GM18873 (cell line): ENCODE data around the gene NCS1.

Experiments used
- ATAC-seq: cut with Tn5 transposase; IDR thresholded peaks from one replicate; pipeline ENCODE4 v1.9.1; 2021; ENCODE audit warnings: mild to moderate bottlenecking, moderate library complexity, moderate number of reproducible peaks; ENCODE audit not compliant: unreplicated experiment, low FRiP score

NCS1 gene

GRCh38 chr9:130234340-130235260 is 62.4 kb downstream of the NCS1 start:
- ATAC-seq, result no peak

GRCh38 chr9:130235558-130236435 is 63.6 kb downstream of the NCS1 start:
- ATAC-seq, result no peak

GRCh38 chr9:130236436-130236985 is 64.3 kb downstream of the NCS1 start:
- no peak for ATAC-seq

DNA sequence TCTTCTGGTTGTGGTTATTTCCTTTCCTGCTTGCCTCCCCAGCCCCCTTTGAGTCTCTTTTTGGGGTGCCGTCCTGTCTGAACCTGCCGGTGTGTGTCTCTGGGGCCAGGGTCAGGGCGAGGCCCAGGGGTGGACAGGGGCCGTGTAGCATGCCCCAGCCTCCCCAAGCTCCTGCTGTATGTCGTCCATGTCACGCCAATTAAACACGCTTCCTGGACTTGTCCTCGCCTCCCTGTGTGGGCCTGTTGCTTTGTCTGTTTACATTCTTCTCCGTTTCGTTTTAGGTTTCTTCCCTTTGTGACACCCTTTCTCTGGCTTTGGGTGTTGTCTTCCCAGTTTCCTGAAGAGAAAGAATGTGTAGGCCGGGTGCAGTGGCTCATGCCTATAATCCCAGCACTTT is 64.9 kb downstream of the NCS1 start:
- no peak for ATAC-seq

DNA sequence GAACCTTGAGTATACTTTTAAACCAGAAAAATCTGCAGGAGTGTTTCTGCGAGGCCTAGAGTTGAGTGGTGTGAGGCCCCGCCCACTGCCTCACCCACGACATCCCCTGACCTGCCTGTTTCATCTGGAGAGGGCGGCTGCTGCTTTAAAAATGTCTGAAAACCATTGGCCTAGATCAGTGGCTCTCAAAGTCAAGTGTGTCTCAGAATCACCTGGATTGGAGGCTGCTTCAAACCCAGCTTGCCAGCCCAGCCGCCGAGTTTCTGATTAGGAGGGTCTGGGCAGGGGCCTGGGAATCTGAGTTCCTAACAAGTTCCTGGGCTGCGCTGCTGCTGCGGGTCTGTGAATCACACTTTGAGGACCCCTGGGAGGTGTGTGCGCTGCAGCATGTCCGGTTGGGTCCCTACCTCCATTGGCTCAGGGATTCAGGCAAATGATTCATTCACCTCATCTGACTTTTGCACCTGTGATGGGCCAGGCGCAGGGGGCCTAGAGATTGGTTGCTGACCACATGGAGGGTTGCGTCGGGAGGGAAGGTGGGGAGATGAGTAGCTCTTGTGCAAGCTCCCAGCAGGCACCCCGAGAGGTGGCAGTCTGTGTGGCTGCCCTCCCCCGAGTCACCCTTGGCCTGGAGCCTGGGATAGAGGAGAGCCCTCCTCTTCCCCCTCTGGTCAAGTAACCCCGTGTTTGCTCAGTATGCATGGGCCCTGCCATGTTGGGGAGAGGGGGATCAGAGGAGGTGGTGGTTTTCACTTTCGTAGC is 65.7 kb downstream of the NCS1 start:
- no peak for ATAC-seq

DNA sequence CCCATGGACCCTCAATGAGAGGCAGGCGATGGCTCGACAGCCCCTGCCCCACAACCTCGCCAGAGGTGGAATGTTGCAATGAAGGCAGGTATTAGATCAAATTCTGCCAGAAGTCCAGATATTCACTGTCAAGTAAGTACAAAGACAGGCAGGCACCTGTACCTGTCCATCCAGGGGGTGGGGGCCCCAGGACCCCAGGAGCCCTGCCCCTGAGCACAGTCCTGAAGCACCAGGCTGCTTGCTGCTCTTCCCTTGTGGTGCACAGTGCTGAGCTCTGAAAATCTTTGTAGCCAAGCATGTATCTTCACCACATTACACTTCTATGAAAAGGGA is 67.1 kb downstream of the NCS1 start:
- ATAC-seq, result no peak

DNA sequence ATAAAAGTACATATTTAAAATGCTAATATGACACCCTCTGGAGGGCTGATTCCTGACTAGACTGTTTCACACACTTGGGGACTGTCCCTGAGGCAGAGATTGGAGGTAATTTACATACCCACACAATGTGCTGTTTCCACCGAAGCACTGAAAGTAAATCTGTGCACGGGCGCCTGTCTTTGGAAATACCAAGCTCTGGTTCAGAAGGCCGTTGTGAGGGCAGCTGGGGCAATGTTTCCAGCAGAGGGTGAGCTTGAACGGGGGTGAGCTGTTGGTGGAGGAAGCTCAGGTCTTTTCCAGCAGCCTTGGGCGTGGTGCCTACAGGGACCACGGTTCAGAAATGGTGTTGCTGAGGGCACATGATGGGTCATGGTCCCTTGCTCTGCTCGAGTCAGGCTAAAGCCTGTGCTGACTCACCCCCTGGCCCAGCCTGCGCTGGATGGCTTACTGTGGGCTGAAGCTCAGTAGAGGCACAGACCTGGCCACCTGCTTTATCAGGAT is 67.6 kb downstream of the NCS1 start:
- no peak for ATAC-seq

DNA sequence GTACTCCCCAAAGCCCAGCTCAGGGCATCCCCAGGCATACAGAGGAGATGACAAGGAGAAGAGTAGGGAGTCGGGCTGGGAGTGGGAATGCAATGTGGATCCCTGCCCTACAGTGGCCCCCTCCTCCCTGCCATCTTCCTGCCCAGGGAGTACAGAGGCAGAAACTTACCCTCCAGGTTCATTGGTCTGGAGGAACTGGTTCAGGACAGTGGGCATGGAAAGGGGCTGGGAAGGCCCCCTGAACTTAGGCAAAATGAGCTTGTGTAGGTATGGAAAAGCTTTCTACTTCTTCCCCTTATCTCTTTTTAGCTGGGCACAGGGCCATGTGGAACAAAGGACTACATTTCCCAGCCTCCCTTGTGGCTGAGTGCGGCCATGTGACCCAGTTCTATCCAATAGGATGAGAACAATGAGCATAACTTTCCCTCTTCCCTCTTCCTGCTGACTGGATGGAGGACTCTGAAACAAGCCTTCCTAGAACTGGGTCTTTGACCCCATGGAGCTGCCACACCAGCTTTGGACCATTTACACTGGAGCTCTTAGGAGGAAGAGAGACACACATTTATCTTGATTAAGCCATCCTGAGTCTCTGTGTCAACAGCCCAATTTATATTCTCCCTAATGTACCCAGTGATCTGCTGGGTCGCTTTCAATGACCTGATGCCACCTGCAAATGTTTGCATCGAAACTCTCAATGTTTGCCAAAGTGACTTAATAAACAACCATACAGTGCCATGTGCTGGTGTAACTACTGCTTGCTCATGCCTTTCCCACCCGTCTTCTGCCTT is 68.4 kb downstream of the NCS1 start:
- ATAC-seq, result no peak

DNA sequence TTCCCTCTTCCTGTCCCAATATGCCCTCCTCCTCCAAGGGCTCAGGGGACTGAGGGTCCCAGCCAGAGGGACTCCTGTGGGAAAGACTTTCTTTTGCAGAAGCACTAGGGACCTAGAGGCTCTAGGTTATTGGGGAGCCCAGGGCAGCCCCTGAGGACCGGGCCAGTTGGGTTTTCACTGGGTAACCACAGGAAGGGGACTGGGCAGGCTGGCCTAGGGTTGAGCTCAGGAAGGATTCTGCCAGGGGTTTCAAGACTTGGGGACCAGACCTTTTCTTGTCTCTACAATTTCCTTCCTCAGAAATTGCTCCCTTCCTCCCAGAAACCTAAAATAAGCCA is 69.0 kb downstream of the NCS1 start:
- no peak for ATAC-seq

DNA sequence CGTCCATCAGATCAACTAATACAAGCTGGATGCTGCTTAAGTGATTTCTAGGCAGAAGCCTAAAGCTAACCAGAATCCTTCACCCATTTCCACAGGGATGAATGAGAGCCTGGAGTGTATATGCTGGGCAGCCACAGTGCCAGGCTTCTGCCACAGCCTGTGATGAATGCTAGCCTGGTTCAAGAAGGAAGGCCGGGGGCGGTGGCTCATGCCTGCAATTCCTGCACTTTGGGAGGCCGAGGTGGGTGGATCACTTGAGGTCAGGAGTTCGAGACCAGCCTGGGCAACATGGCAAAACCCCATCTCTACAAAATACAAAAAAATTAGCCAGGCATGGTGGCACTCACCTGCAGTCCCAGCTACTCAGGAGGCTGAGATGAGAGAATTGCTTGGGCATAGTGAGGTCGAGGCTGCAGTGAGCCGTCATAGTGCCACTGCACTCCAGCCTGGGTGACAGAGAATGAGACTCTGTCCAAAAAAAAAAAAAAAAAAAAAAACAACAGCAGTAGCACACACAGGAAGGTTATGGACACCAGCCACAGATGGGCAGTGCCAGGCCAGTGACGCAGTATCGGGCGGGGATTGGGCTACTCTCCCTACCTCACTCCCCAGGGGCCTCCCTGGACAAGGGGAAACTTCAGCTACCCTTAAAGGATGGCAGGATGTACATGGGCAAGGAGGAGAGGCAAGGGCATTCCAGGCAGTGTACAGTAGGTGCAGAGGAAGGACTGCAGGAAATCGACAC is 70.2 kb downstream of the NCS1 start:
- no peak for ATAC-seq

DNA sequence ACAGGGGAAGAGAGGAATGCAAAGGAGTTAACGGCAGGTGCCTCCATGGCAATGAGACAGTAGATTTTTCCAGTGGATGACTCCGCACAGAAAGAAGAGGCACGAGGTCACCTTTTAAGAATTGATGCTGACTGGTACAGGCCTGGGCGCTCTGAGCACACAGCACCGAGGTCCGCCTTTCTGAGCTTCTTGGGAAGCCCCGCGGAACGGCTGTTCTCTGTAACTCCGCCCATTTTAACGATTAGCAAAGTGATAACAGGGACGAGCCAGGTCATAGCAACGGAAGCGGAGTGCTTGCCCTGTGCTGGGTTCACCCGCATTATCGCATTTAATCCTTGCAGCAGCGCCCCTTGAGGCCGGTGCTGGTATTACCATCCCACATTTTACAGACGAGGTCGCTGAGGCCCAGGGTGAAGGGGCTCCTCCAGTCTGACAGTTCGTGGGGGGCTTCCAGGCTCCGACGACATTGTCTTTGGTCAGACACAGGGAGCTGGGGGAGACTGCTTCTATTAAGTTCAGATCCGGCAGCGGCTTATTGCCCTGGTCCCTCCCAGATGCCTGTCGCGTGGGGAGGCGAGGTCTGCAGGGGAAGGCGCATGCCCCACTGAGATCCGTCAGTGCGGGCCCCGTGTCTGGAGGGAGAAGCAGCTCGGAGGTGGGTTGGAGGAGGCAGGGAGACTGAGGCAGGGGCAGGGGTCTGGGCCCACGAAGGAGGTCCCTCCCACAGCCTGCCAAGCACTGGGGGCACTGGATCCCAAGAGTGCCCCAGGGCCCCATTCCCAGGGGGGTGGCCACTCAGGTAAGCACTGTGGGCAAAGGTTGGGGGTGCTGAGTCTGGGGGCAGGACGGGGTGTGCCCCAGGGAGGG is 71.0 kb downstream of the NCS1 start:
- ATAC-seq, result peak; percentile 63

DNA sequence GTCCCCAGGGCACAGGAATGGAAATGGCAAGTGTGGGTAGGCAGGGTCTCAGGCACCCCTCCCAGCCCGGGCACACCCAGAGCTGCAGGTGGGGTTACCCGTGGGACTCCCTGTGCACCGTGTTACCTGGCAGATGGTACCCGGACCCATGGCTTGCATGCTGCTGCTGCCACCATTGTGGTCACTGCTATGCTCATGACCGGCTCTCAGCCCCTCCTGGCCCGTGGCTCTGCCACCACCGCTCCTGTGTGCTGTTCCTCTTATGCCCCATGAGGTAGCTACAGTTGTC is 71.6 kb downstream of the NCS1 start:
- ATAC-seq, result no peak

GRCh38 chr9:130244548-130245165 is 72.5 kb downstream of the NCS1 start:
- ATAC-seq, result no peak

- no peak for ATAC-seq
Observed at GRCh38 chr9:130245474-130245873, 73.3 kb downstream of the NCS1 start.

DNA sequence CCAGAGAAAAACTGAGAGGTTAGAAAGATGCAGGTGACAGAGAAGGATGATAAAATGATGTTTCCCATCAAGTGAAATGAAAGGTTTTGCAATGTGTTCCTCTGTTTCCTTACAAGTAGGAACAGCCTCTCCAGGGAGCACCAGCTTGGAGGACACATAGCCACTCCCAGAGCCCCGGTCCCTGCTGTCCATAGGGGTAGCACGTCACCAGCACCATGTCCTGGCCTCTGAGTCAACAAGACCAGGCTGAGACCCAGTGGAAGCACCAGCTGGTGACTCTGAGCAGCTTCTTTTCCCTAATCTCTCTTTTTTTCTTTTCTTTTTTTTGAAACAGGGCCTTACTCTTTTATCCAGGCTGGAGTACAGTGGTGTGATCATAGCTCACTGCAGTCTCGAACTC is 73.9 kb downstream of the NCS1 start:
- no peak for ATAC-seq

GRCh38 chr9:130254747-130255630 is 82.8 kb downstream of the NCS1 start:
- ATAC-seq, result no peak

- no peak for ATAC-seq
Observed at GRCh38 chr9:130255631-130256134, 83.5 kb downstream of the NCS1 start.
